Naive thymus-derived CD4-positive, alpha-beta T cell (primary cell): ENCODE results near the gene HOXC11. TPM values are rescaled to one million over a fixed set of nuclear protein-coding genes. Genes with fewer than 3 reads are reported as not detected.

ENCODE experiments used
- ATAC-seq: fragments of 150-1000 bp; cut with Tn5 transposase; 2 replicates; pipeline ENCODE4 v1.10.0; 2021; ENCODE audit warnings: mild to moderate bottlenecking, moderate library complexity
- CTCF ChIA-PET: fragments of 350-600 bp; sonication (Branson Sonifier 250); formaldehyde crosslinking; loops from one replicate; lab custom pipeline; 2021; ENCODE audit warnings: antibody characterized with exemption; lab: Charles Lee
- POLR2A ChIA-PET: fragments of 350-600 bp; sonication (Branson Sonifier 250); formaldehyde crosslinking; loops from one replicate; lab custom pipeline; 2021; ENCODE audit warnings: antibody characterized with exemption, inconsistent platforms; lab: Charles Lee
- DNase-seq, 9 donors: peaks; one replicate each; pipeline versions ENCODE4 v3.0.0 to v3.0.0-alpha.2; 2020 to 2022; ENCODE audit warnings: mixed read lengths in 1 of 9
- H3K27ac ChIP-seq: one replicate; pipeline ENCODE4 v1.7.0; 2013; ENCODE audit warnings: mild to moderate bottlenecking, low read depth, low read length, moderate library complexity
- H3K27me3 ChIP-seq, 2 donors: one replicate each; pipeline ENCODE4 v1.7.0; 2013; ENCODE audit warnings: low read length in 2 of 2, mild to moderate bottlenecking in 2 of 2, moderate library complexity in 2 of 2; ENCODE audit not compliant: control insufficient read depth in 2 of 2, insufficient read depth in 2 of 2
- H3K36me3 ChIP-seq, 3 experiments: 1 replicate in 2 of 3; 2 replicates in 1 of 3; pipeline ENCODE4 v1.7.0; 2013; ENCODE audit warnings: low read length in 3 of 3, mild to moderate bottlenecking in 3 of 3, moderate library complexity in 1 of 3; ENCODE audit not compliant: insufficient read depth in 3 of 3, control insufficient read depth in 2 of 3
- H3K4me1 ChIP-seq, 2 donors: one replicate each; pipeline ENCODE4 v1.7.0; 2013; ENCODE audit warnings: low read length in 2 of 2, mild to moderate bottlenecking in 2 of 2, moderate library complexity in 1 of 2; ENCODE audit not compliant: control insufficient read depth in 2 of 2, insufficient read depth in 2 of 2
- H3K4me3 ChIP-seq: 2 replicates; pipeline ENCODE4 v1.7.0; 2013; ENCODE audit warnings: mild to moderate bottlenecking, low read length
- H3K9me3 ChIP-seq, 3 experiments: 1 replicate in 2 of 3; 2 replicates in 1 of 3; pipeline ENCODE4 v1.7.0; 2013; ENCODE audit warnings: low read length in 3 of 3; ENCODE audit not compliant: control insufficient read depth in 2 of 3
- H3K27ac Mint-ChIP-seq, 9 donors: one replicate each; pipeline ENCODE4 v1.8.0; 2020 to 2022; ENCODE audit warnings: mixed read lengths in 9 of 9, mild to moderate bottlenecking in 8 of 9, moderate library complexity in 5 of 9, inconsistent platforms in 2 of 9
- H3K27me3 Mint-ChIP-seq, 5 donors: one replicate each; pipeline ENCODE4 v1.8.0; 2021 to 2022; ENCODE audit warnings: mixed read lengths in 5 of 5, mild to moderate bottlenecking in 1 of 5
- H3K36me3 Mint-ChIP-seq, 5 donors: one replicate each; pipeline ENCODE4 v1.8.0; 2020 to 2022; ENCODE audit warnings: mixed read lengths in 5 of 5, mild to moderate bottlenecking in 3 of 5, inconsistent platforms in 1 of 5
- H3K4me1 Mint-ChIP-seq, 7 donors: one replicate each; pipeline ENCODE4 v1.8.0; 2020 to 2022; ENCODE audit warnings: mixed read lengths in 7 of 7, mild to moderate bottlenecking in 3 of 7, inconsistent platforms in 1 of 7
- H3K4me3 Mint-ChIP-seq, 10 donors: one replicate each; pipeline ENCODE4 v1.8.0; 2020 to 2022; ENCODE audit warnings: mild to moderate bottlenecking in 10 of 10, mixed read lengths in 10 of 10, moderate library complexity in 6 of 10, inconsistent platforms in 2 of 10
- H3K9me3 Mint-ChIP-seq, 11 donors: one replicate each; pipeline ENCODE4 v1.8.0; 2020 to 2022; ENCODE audit warnings: mixed read lengths in 11 of 11, mild to moderate bottlenecking in 4 of 11, inconsistent platforms in 1 of 11, moderate library complexity in 1 of 11
- intact Hi-C, 2 donors: fragments of 100-400 bp; cut with micrococcal nuclease; formaldehyde crosslinking; loops; one replicate each; pipeline ENCODE4 v1.15.1; 2023
- polyA plus RNA-seq, 2 donors: library from polyadenylated mRNA; unstranded; fragments of 300-500 nt; fragmentation: Illumina TruSeq; gene quantifications; one replicate each; pipeline ENCODE4 v1.2.3, GENCODE V29; 2021
- total RNA-seq, 6 experiments: library from RNA in 5 of 6; stranded (reverse) in 5 of 6; gene quantifications; 1 replicate in 5 of 6; 2 replicates in 1 of 6; pipeline ENCODE4 v1.2.3 and lab custom pipeline; 2021 to 2026

HOXC11 gene
- total and polyA plus RNA-seq, 7 experiments from 2014 or later, result not detected

- Histone ChIP-seq H3K9me3 (no peaks in the 10 kb centered on the region), H3K4me1 (peaks cover 11 to 21% of the 10 kb centered on the region in 2 donors), H3K27me3 (peaks cover 31 to 80% of the 10 kb centered on the region in 2 donors), H3K36me3 (no peaks in the 10 kb centered on the region), H3K4me3 (no peak overlapping the region), H3K27ac (no peak overlapping the region)
- Mint-ChIP-seq H3K27ac (no peak overlapping the region), H3K4me3 (no peak overlapping the region), H3K27me3 (peaks cover 91 to 99% (median 93%) of the 10 kb centered on the region in 5 donors), H3K9me3 (peaks cover 0 to 2% (median 0%) of the 10 kb centered on the region in 11 donors), H3K36me3 (no peaks in the 10 kb centered on the region), H3K4me1 (peaks cover 7 to 41% (median 22%) of the 10 kb centered on the region in 7 donors)
- intact Hi-C loops, result loop anchor here in 1 of 2 donors (2.0 to 10.0 kb wide), 2 partner anchors 14 to 372 kb away; no protein-coding TSS in a partner anchor
- ChIA-PET CTCF (interaction anchor here (1.0 kb wide), 1 partner anchor 205 kb away, joined by 5 read pairs; no protein-coding TSS in a partner anchor), POLR2A (no interaction called here)
- DNase-seq, result no peak
- no peak for ATAC-seq
These were observed 30.0 kb downstream of the HOXC11 start for GRCh38 chr12:54002915-54003389.

GRCh38 chr12:54003625-54004024, 30.7 kb downstream of the HOXC11 start:
- ATAC-seq, result no peak
- POLR2A ChIA-PET, result no interaction called here
- H3K9me3 ChIP-seq, result no peaks in the 10 kb centered on the region

GRCh38 chr12:54004063-54004840, 31.3 kb downstream of the HOXC11 start:
- Histone ChIP-seq H3K27ac (no peak overlapping the region), H3K9me3 (no peaks in the 10 kb centered on the region), H3K4me3 (no peak overlapping the region), H3K4me1 (peaks cover 11 to 24% of the 10 kb centered on the region in 2 donors), H3K36me3 (no peaks in the 10 kb centered on the region), H3K27me3 (peaks cover 24 to 75% of the 10 kb centered on the region in 2 donors)
- no peak overlapping the region for H3K27ac Mint-ChIP-seq
- CTCF ChIA-PET, result interaction anchor here (0.6 to 7.0 kb wide), 6 partner anchors 187 to 258 kb away, joined by 3 to 71 read pairs (median 24); partner anchors contain the start of gene SMUG1
- peaks cover 6 to 48% (median 24%) of the 10 kb centered on the region in 7 donors for H3K4me1 Mint-ChIP-seq
- ATAC-seq (no peak), DNase-seq (no peak)
- POLR2A ChIA-PET, result no interaction called here
- no peaks in the 10 kb centered on the region for H3K36me3 Mint-ChIP-seq
- peaks cover 86 to 97% (median 90%) of the 10 kb centered on the region in 5 donors for H3K27me3 Mint-ChIP-seq
- intact Hi-C loops, result loop anchor here in 1 of 2 donors (10.0 kb wide), 1 partner anchor 371 kb away; no protein-coding TSS in a partner anchor
- peaks cover 0 to 2% (median 0%) of the 10 kb centered on the region in 11 donors for H3K9me3 Mint-ChIP-seq
- H3K4me3 Mint-ChIP-seq, result peak overlapping the region in 1 of 10 donors; percentile 80

More at GRCh38 chr12:54003625-54004024, 30.7 kb downstream of the HOXC11 start:
- Mint-ChIP-seq H3K27ac (peak overlapping the region in 2 of 9 donors; percentile 4 to 60), H3K27me3 (peaks cover 90 to 99% (median 93%) of the 10 kb centered on the region in 5 donors), H3K36me3 (no peaks in the 10 kb centered on the region), H3K4me1 (peaks cover 6 to 44% (median 22%) of the 10 kb centered on the region in 7 donors), H3K4me3 (no peak overlapping the region), H3K9me3 (peaks cover 0 to 2% (median 0%) of the 10 kb centered on the region in 11 donors)
- intact Hi-C loops, result loop anchor here in 1 of 2 donors (2.0 to 10.0 kb wide), 2 partner anchors 13 to 371 kb away; no protein-coding TSS in a partner anchor
- H3K4me1 ChIP-seq, result peaks cover 11 to 21% of the 10 kb centered on the region in 2 donors
- CTCF ChIA-PET, result interaction anchor here (0.6 to 7.0 kb wide), 3 partner anchors 188 to 258 kb away, joined by 3 to 71 read pairs (median 55); partner anchors contain the start of gene SMUG1
- no peak for DNase-seq
- no peaks in the 10 kb centered on the region for H3K36me3 ChIP-seq
- H3K27me3 ChIP-seq, result peaks cover 29 to 78% of the 10 kb centered on the region in 2 donors
- no peak overlapping the region for H3K27ac ChIP-seq
- H3K4me3 ChIP-seq, result no peak overlapping the region

- Mint-ChIP-seq H3K36me3 (no peaks in the 10 kb centered on the region), H3K4me3 (peak overlapping the region in 6 of 10 donors; percentile 15 to 91 (median 81)), H3K27ac (peak overlapping the region in 2 of 9 donors; percentile 6 to 42), H3K9me3 (peaks cover 0 to 2% (median 0%) of the 10 kb centered on the region in 11 donors), H3K27me3 (peaks cover 86 to 97% (median 90%) of the 10 kb centered on the region in 5 donors), H3K4me1 (peaks cover 6 to 48% (median 23%) of the 10 kb centered on the region in 7 donors)
- Histone ChIP-seq H3K9me3 (no peaks in the 10 kb centered on the region), H3K27ac (no peak overlapping the region), H3K4me1 (peaks cover 12 to 22% of the 10 kb centered on the region in 2 donors), H3K36me3 (no peaks in the 10 kb centered on the region), H3K4me3 (no peak overlapping the region), H3K27me3 (peaks cover 19 to 76% of the 10 kb centered on the region in 2 donors)
- intact Hi-C loops, result loop anchor here (5.0 to 10.0 kb wide), 2 partner anchors 132 to 370 kb away; no protein-coding TSS in a partner anchor
- CTCF ChIA-PET, result interaction anchor here (1.7 to 7.0 kb wide), 5 partner anchors 186 to 209 kb away, joined by 6 to 71 read pairs (median 37); partner anchors contain the start of gene SMUG1
- ATAC-seq (no peak), DNase-seq (no peak)
- POLR2A ChIA-PET, result interaction anchor here (0.7 kb wide), 1 partner anchor 211 kb away, joined by 3 read pairs; no protein-coding TSS in a partner anchor
These were observed 32.1 kb downstream of the HOXC11 start for GRCh38 chr12:54004841-54005530.

- H3K36me3 ChIP-seq, result no peaks in the 10 kb centered on the region
- H3K4me3 Mint-ChIP-seq, result peak overlapping the region in 8 of 10 donors; percentile 15 to 91 (median 82)
- DNase-seq (no peak), ATAC-seq (no peak)
- no peaks in the 10 kb centered on the region for H3K9me3 ChIP-seq
- H3K4me1 Mint-ChIP-seq, result peaks cover 6 to 50% (median 23%) of the 10 kb centered on the region in 7 donors
- no peak overlapping the region for H3K4me3 ChIP-seq
- POLR2A ChIA-PET, result interaction anchor here (0.7 kb wide), 1 partner anchor 210 kb away, joined by 3 read pairs; no protein-coding TSS in a partner anchor
- no peaks in the 10 kb centered on the region for H3K36me3 Mint-ChIP-seq
- peak overlapping the region in 2 of 9 donors; percentile 6 to 42 for H3K27ac Mint-ChIP-seq
- peaks cover 19 to 76% of the 10 kb centered on the region in 2 donors for H3K27me3 ChIP-seq
- peaks cover 89 to 97% (median 93%) of the 10 kb centered on the region in 5 donors for H3K27me3 Mint-ChIP-seq
- CTCF ChIA-PET, result interaction anchor here (0.6 to 7.0 kb wide), 9 partner anchors 11 to 441 kb away, joined by 3 to 71 read pairs (median 6); partner anchors contain the start of gene SMUG1
- intact Hi-C loops, result loop anchor here (5.0 to 10.0 kb wide), 2 partner anchors 132 to 369 kb away; no protein-coding TSS in a partner anchor
- peaks cover 7 to 17% of the 10 kb centered on the region in 2 donors for H3K4me1 ChIP-seq
- H3K27ac ChIP-seq, result no peak overlapping the region
- H3K9me3 Mint-ChIP-seq, result peaks cover 0 to 2% (median 0%) of the 10 kb centered on the region in 11 donors
These were observed 32.6 kb downstream of the HOXC11 start for GRCh38 chr12:54005531-54005852.
